Measurements from ENCODE around the gene ABCF1.

ABCF1 gene

GRCh38 chr6:30541515-30542403 is 29.5 kb upstream of the ABCF1 start:
- peak overlapping the region; percentile 39 for H3K4me3 ChIP-seq (ENCODE audit: low read depth, low read length)
- no peaks in the 10 kb centered on the region for H3K9me3 ChIP-seq (ENCODE audit: severe bottlenecking)
- no peak overlapping the region for H3K27ac ChIP-seq
- peaks cover 23% of the 10 kb centered on the region for H3K36me3 ChIP-seq
- peak; percentile 99 for TF ChIP-seq CTCF (IDR thresholded peaks at IDR 0.05; ENCODE audit: low read depth, low read length)
- peak; percentile 86 for DNase-seq
- no peaks in the 10 kb centered on the region for H3K27me3 ChIP-seq (ENCODE audit: insufficient read depth, low read depth, severe bottlenecking)

GRCh38 chr6:30542404-30542725 is 28.9 kb upstream of the ABCF1 start:
- DNase-seq = no peak
- Histone ChIP-seq H3K4me3 (ENCODE audit: low read depth, low read length) (no peak overlapping the region), H3K9me3 (ENCODE audit: severe bottlenecking) (no peaks in the 10 kb centered on the region), H3K27me3 (ENCODE audit: insufficient read depth, low read depth, severe bottlenecking) (no peaks in the 10 kb centered on the region), H3K36me3 (peaks cover 29% of the 10 kb centered on the region), H3K27ac (no peak overlapping the region)
- TF ChIP-seq CTCF (IDR thresholded peaks at IDR 0.05; ENCODE audit: low read depth, low read length) = no peak

GRCh38 chr6:30542915-30543314 is 28.3 kb upstream of the ABCF1 start:
- H3K9me3 ChIP-seq (ENCODE audit: severe bottlenecking) = no peaks in the 10 kb centered on the region
- peak; percentile 63 for DNase-seq
- H3K27ac ChIP-seq = no peak overlapping the region
- H3K4me3 ChIP-seq (ENCODE audit: low read depth, low read length) = no peak overlapping the region
- no peaks in the 10 kb centered on the region for H3K27me3 ChIP-seq (ENCODE audit: insufficient read depth, low read depth, severe bottlenecking)
- peaks cover 34% of the 10 kb centered on the region for H3K36me3 ChIP-seq
- peak; percentile 57 for TF ChIP-seq CTCF (IDR thresholded peaks at IDR 0.05; ENCODE audit: low read depth, low read length)

- Histone ChIP-seq H3K9me3 (ENCODE audit: severe bottlenecking) (no peaks in the 10 kb centered on the region), H3K36me3 (peaks cover 43% of the 10 kb centered on the region), H3K4me3 (ENCODE audit: low read depth, low read length) (no peak overlapping the region), H3K27ac (no peak overlapping the region), H3K27me3 (ENCODE audit: insufficient read depth, low read depth, severe bottlenecking) (no peaks in the 10 kb centered on the region)
- no peak for TF ChIP-seq CTCF (IDR thresholded peaks at IDR 0.05; ENCODE audit: low read depth, low read length)
- DNase-seq = no peak
Observed at GRCh38 chr6:30543821-30544220, 27.4 kb upstream of the ABCF1 start.

- Histone ChIP-seq H3K36me3 (peaks cover 51% of the 10 kb centered on the region), H3K27me3 (ENCODE audit: insufficient read depth, low read depth, severe bottlenecking) (no peaks in the 10 kb centered on the region), H3K4me3 (ENCODE audit: low read depth, low read length) (no peak overlapping the region), H3K27ac (no peak overlapping the region), H3K9me3 (ENCODE audit: severe bottlenecking) (no peaks in the 10 kb centered on the region)
- DNase-seq = peak; percentile 39
- TF ChIP-seq CTCF (IDR thresholded peaks at IDR 0.05; ENCODE audit: low read depth, low read length) = peak; percentile 88
Observed at GRCh38 chr6:30544666-30545272, 26.5 kb upstream of the ABCF1 start.

All from WERI-Rb-1 (cell line).